Endodermal cell (in vitro differentiated cells): ENCODE data around the gene LDLRAD2. TPM values are rescaled to one million over a fixed set of nuclear protein-coding genes. Genes with fewer than 3 reads are reported as not detected.

Experiments
- DNase-seq: peaks from one replicate; pipeline ENCODE4 v3.0.0-alpha.2; 2017
- H3K27ac ChIP-seq: 2 replicates; pipeline ENCODE4 v1.5.1; 2013; ENCODE audit warnings: mild to moderate bottlenecking, low read depth, low read length, moderate library complexity
- H3K27me3 ChIP-seq: 2 replicates; pipeline ENCODE4 v1.6.1; 2013; ENCODE audit warnings: mild to moderate bottlenecking, low read length, moderate library complexity; ENCODE audit not compliant: insufficient read depth, control insufficient read depth, poor library complexity, severe bottlenecking
- H3K36me3 ChIP-seq: 2 replicates; pipeline ENCODE4 v1.7.0; 2013; ENCODE audit warnings: mild to moderate bottlenecking, low read length, moderate library complexity; ENCODE audit not compliant: control insufficient read depth, insufficient read depth
- H3K4me1 ChIP-seq: one replicate; pipeline ENCODE4 v1.7.0; 2013; ENCODE audit warnings: low read length; ENCODE audit not compliant: control insufficient read depth, insufficient read depth
- H3K4me3 ChIP-seq: 2 replicates; pipeline ENCODE4 v1.5.1; 2013; ENCODE audit warnings: mild to moderate bottlenecking, low read length, moderate library complexity
- H3K9ac ChIP-seq: 2 replicates; pipeline ENCODE4 v1.6.1; 2013; ENCODE audit warnings: mild to moderate bottlenecking, low read length, moderate library complexity; ENCODE audit not compliant: poor library complexity, severe bottlenecking; ENCODE audit errors: extremely low read depth
- H3K9me3 ChIP-seq: 2 replicates; pipeline ENCODE4 v1.6.1; 2013; ENCODE audit warnings: mild to moderate bottlenecking, low read length, moderate library complexity; ENCODE audit not compliant: control insufficient read depth
- H3K27ac Mint-ChIP-seq: 2 replicates; pipeline ENCODE4 v1.8.0; 2020; ENCODE audit warnings: mixed read lengths
- H3K27me3 Mint-ChIP-seq: 2 replicates; pipeline ENCODE4 v1.8.0; 2021; ENCODE audit warnings: mild to moderate bottlenecking, mixed read lengths; ENCODE audit not compliant: insufficient read depth
- H3K36me3 Mint-ChIP-seq: 2 replicates; pipeline ENCODE4 v1.8.0; 2020; ENCODE audit warnings: low read depth, mixed read lengths
- H3K4me1 Mint-ChIP-seq: 2 replicates; pipeline ENCODE4 v1.8.0; 2020; ENCODE audit warnings: mixed read lengths
- H3K4me3 Mint-ChIP-seq: 2 replicates; pipeline ENCODE4 v1.8.0; 2020; ENCODE audit warnings: mild to moderate bottlenecking, moderate library complexity, mixed read lengths
- H3K9me3 Mint-ChIP-seq: 2 replicates; pipeline ENCODE4 v1.8.0; 2020; ENCODE audit warnings: mild to moderate bottlenecking, mixed read lengths
- WGBS, 2 experiments: methylation state at CpG; one replicate each; pipeline versions ENCODE4 v1.1.5 to v1.1.7; 2013; ENCODE audit warnings: missing lambda C conversion rate in 2 of 2, mixed read lengths in 1 of 2; ENCODE audit not compliant: insufficient coverage in 1 of 2, insufficient read length in 1 of 2; 5-methylcytosine and 5-hydroxymethylcytosine counted together
- total RNA-seq, 2 donors: library from RNA; stranded (reverse); fragmentation: NEBNext Ultra II Directional in 1 of 2; extraction: Animal tissue kit (Norgen Biotek cat#: 25700) in 1 of 2; gene quantifications; 2 replicates in 1 of 2; 3 replicates in 1 of 2; pipeline ENCODE4 v1.2.1, GENCODE V29; 2021
- TF ChIP-seq, protein P1 (sequence below): fragments of 200-600 bp; sonication (generic); conservative IDR thresholded peaks from 2 replicates; pipeline ENCODE4 v1.5.0; 2021; ENCODE audit warnings: antibody characterized with exemption, mild to moderate bottlenecking

Gene LDLRAD2
- total RNA-seq, 2 donors from 2014 or later, result 0.58 to 0.88 TPM

- Histone ChIP-seq H3K27me3 (no peaks in the 10 kb centered on the region), H3K9ac (no peak overlapping the region), H3K27ac (no peak overlapping the region), H3K4me3 (no peak overlapping the region), H3K4me1 (peaks cover 3% of the 10 kb centered on the region), H3K9me3 (peaks cover 16% of the 10 kb centered on the region), H3K36me3 (peaks cover 74% of the 10 kb centered on the region)
- Mint-ChIP-seq H3K4me3 (no peak overlapping the region), H3K27ac (no peak overlapping the region), H3K4me1 (peaks cover 16% of the 10 kb centered on the region), H3K27me3 (no peaks in the 10 kb centered on the region), H3K9me3 (peaks cover 8% of the 10 kb centered on the region), H3K36me3 (peaks cover 61% of the 10 kb centered on the region)
- TF ChIP-seq, protein P1, sequence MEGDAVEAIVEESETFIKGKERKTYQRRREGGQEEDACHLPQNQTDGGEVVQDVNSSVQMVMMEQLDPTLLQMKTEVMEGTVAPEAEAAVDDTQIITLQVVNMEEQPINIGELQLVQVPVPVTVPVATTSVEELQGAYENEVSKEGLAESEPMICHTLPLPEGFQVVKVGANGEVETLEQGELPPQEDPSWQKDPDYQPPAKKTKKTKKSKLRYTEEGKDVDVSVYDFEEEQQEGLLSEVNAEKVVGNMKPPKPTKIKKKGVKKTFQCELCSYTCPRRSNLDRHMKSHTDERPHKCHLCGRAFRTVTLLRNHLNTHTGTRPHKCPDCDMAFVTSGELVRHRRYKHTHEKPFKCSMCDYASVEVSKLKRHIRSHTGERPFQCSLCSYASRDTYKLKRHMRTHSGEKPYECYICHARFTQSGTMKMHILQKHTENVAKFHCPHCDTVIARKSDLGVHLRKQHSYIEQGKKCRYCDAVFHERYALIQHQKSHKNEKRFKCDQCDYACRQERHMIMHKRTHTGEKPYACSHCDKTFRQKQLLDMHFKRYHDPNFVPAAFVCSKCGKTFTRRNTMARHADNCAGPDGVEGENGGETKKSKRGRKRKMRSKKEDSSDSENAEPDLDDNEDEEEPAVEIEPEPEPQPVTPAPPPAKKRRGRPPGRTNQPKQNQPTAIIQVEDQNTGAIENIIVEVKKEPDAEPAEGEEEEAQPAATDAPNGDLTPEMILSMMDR, result no peak
- DNase-seq, result no peak
- WGBS, 2 experiments, result 89 to 98% methylated on average over 4 to 12 of the region's 12 CpGs
Observed at GRCh38 chr1:21863981-21864380, 51.9 kb downstream of the LDLRAD2 start.

GRCh38 chr1:21864730-21865129 lies 52.7 kb downstream of the LDLRAD2 start:
- no peaks in the 10 kb centered on the region for H3K27me3 ChIP-seq
- 93 to 95% methylated on average over 12 to 27 of the region's 27 CpGs for WGBS, 2 experiments
- Mint-ChIP-seq H3K4me1 (peaks cover 18% of the 10 kb centered on the region), H3K9me3 (peaks cover 8% of the 10 kb centered on the region), H3K36me3 (peaks cover 60% of the 10 kb centered on the region), H3K4me3 (no peak overlapping the region), H3K27ac (no peak overlapping the region), H3K27me3 (no peaks in the 10 kb centered on the region)
- no peak overlapping the region for H3K27ac ChIP-seq
- DNase-seq, result no peak
- no peak overlapping the region for H3K9ac ChIP-seq
- H3K4me3 ChIP-seq, result no peak overlapping the region
- H3K36me3 ChIP-seq, result peaks cover 71% of the 10 kb centered on the region
- TF ChIP-seq, protein P1, result no peak
- H3K4me1 ChIP-seq, result peaks cover 3% of the 10 kb centered on the region
- peaks cover 16% of the 10 kb centered on the region for H3K9me3 ChIP-seq

DNA sequence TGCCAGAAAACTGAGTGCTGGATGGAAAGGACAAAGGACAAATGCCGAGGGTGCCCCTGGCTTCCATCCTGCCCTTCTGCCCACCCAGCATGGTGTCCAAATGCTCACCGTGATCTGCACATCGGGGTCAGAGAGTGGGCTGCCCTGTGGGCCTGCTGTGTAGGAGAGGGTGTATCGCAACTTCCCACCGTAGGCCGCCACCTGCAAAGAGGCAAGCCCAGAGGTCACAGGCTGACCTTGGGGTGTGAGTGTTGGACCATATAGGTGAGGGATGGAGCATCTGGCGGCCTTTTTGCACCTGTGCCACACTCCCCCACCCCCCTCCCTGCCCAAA lies 53.5 kb downstream of the LDLRAD2 start:
- no peak overlapping the region for H3K9ac ChIP-seq
- no peak for DNase-seq
- H3K27me3 Mint-ChIP-seq, result no peaks in the 10 kb centered on the region
- TF ChIP-seq, protein P1, result no peak
- no peak overlapping the region for H3K4me3 ChIP-seq
- H3K27me3 ChIP-seq, result no peaks in the 10 kb centered on the region
- no peak overlapping the region for H3K27ac ChIP-seq
- peaks cover 55% of the 10 kb centered on the region for H3K36me3 Mint-ChIP-seq
- peaks cover 16% of the 10 kb centered on the region for H3K9me3 ChIP-seq
- no peak overlapping the region for H3K27ac Mint-ChIP-seq
- H3K9me3 Mint-ChIP-seq, result peaks cover 8% of the 10 kb centered on the region
- peaks cover 70% of the 10 kb centered on the region for H3K36me3 ChIP-seq
- peaks cover 3% of the 10 kb centered on the region for H3K4me1 ChIP-seq
- H3K4me1 Mint-ChIP-seq, result peaks cover 18% of the 10 kb centered on the region
- WGBS, 2 experiments, result 88 to 100% methylated on average over 3 to 7 of the region's 7 CpGs
- H3K4me3 Mint-ChIP-seq, result no peak overlapping the region
